SH-SY5Y (cell line): ENCODE data around the gene LDLRAD1.

Source experiments
- GATA2 ChIP-seq: IDR thresholded peaks from 2 replicates; pipeline ENCODE4 v1.6.1; 2011; ENCODE audit warnings: mild to moderate bottlenecking, low read depth, low read length
- GATA3 ChIP-seq: IDR thresholded peaks from 2 replicates; pipeline ENCODE4 v1.6.1; 2011; ENCODE audit warnings: low read depth, mild to moderate bottlenecking, low read length, moderate library complexity

DNA sequence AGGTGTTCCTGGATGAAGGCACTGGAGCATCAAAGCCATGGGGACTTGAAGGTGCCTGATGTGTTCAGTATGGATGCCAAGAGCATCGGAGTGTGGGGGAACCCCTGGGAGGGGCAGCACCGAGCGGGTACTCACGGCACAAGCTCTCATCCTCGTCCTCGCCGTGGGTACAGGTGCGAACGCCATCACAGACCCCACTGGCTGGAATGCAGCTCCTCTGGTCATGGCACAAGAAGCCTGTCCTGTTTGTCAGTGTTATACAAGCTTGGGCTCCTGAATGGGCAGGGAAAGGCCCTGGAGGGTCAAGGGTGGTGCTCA, 6.0 kb downstream of the LDLRAD1 start:
- TF ChIP-seq GATA2 (no peak), GATA3 (no peak)
